Subcutaneous adipose tissue (tissue), 4 donors: ENCODE measurements around the gene KCNN1. TPM values are rescaled to one million over a fixed set of nuclear protein-coding genes. Genes with fewer than 3 reads are reported as not detected.

ENCODE experiments used
- total RNA-seq, 4 donors: library from RNA; depleted of rRNA; stranded (reverse); fragments of >200 nt; gene quantifications; one replicate each; pipeline ENCODE4 v1.1.0, GENCODE V29; 2016
- TF ChIP-seq, protein P1 (sequence below): fragments of 450-650 bp; IDR thresholded peaks from one replicate; pipeline ENCODE4 v1.5.1; 2016; ENCODE audit warnings: low read depth, mild to moderate bottlenecking, control low read depth, antibody characterized with exemption, moderate library complexity

KCNN1 gene
- total RNA-seq, 4 donors from 2014 or later, result not detected

DNA sequence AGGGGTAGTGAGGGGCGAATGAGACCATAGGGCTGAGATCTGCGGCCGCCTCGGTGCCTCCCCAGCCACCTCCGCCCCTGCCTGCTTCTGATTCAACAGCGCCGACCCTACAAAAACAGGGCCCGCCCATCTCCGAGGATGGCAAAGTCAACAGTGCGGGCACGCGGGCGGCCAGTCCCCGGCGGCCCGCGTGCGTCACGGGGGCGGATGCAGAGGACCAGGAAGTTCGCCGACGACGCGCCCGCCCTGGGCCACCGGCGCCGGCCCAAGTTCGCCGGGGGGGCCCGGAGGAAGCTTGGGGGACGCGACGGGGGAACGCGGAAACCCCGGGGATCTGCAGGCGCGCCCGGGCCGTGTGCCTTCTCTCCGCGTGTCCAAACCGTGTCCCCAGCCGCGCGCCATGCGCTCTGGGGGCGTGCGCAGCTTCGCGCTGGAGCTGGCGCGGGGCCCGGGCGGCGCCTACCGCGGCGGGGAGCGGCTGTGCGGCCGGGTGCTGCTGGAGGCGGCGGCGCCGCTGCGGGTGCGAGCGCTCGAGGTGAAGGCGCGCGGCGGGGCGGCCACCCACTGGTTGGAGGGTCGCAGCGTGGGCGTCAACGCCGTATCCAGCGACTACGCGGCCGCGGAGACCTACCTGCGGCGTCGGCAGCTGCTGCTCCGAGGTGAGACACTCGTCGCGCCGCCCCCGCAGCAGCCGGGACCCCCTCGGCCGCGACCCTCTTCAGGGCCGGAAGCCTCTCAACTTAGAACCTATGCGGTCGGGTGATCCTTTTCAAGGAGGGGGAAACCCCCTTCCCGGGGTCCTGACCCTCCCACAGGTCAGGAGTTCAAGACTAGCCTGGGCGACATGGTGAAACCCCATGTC is 34.2 kb downstream of the KCNN1 start:
- TF ChIP-seq, protein P1, sequence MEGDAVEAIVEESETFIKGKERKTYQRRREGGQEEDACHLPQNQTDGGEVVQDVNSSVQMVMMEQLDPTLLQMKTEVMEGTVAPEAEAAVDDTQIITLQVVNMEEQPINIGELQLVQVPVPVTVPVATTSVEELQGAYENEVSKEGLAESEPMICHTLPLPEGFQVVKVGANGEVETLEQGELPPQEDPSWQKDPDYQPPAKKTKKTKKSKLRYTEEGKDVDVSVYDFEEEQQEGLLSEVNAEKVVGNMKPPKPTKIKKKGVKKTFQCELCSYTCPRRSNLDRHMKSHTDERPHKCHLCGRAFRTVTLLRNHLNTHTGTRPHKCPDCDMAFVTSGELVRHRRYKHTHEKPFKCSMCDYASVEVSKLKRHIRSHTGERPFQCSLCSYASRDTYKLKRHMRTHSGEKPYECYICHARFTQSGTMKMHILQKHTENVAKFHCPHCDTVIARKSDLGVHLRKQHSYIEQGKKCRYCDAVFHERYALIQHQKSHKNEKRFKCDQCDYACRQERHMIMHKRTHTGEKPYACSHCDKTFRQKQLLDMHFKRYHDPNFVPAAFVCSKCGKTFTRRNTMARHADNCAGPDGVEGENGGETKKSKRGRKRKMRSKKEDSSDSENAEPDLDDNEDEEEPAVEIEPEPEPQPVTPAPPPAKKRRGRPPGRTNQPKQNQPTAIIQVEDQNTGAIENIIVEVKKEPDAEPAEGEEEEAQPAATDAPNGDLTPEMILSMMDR, result no peak

DNA sequence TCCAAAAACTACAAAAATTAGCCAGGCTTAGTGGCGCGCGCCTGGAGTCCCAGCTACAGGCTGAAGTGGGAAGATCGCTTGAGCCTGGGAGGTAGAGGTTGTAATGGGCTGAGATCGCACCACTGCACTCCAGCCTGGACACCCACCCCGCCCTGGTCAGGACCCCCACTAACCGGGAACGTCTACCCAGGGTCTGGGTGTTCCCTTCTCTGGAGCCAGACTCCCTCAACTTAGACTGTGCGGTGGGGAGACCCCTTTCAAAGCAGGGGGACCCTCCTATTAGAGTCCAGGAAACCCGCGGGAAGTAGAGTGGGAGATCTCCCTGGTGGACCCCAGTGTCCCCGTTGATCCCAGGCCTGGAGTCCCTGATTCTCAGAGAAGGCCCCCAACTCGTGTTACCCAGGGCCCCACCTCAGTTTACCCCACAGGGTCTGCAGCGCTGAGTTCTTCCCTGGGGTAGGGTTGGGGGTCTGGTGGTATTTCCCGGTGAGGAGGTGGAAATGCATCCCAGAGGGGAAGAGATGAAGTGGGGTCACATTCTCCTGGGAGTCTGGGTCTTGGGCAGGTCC is 35.0 kb downstream of the KCNN1 start:
- TF ChIP-seq, protein P1, result no peak

DNA sequence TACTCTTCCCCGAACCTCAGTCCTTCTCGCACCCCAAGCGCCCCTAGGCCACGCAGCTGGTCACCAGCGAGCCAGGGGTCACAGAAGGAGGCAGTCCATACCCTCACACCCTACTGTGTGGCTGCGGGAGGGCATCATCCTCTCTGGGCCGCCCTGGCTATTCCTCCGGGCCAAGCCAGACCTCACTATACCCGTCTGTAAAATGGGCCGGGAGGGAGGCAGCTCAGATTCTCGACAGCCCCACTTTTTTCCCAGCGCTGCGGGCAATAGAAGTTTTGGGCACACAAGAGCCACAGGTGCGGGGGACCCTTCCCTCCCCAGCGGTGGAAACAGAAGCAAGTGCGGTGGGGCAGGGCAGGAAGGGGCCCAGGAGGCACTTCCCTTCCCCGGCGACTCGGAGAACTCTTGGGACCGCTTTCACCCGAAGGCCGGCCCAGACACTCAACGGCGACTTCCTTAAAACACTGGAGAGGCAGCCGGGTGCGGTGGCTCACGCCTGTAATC is 35.5 kb downstream of the KCNN1 start:
- TF ChIP-seq, protein P1, result no peak

DNA sequence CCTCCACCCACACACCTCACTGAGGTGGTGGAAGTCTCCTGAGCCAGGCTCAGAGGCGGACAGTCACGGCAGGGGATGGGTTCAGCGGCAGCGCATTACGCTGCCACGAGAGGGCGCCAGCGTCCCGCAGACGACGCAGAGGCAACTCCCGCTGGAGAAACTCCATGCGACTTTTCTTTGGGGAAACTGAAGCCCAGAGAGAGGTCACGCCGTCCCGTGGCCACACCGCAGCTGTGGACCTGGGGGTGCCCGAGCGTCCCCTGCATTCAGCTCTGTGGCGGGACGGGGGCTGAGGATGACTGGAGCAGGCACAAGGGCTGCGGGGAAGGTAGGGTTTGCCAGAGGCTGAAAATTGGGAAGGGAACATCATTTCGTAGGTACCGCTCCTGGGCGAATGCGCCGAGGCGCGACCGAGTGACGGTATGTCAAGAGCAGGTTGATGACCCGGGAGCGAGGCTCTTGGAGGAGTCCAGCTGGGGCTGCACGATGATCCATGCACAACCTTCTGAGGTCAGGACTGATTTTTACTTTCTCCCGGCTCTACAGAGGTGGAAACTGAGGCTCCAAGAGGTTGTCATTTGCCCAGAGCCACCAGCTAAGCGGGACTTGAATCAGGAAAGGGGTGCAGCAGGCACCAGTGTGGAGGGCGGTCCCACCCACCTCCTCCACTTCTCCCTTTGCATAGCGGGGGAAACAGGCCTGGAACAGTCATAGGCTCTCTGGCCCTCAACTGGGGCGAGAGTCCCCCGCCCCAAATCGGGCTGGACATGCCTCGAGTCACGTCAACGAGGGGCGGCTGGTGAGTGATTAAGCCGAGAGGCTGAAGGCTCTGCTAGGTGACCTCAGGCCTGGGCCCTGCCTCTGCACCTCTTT is 40.4 kb downstream of the KCNN1 start:
- TF ChIP-seq, protein P1, result no peak

DNA sequence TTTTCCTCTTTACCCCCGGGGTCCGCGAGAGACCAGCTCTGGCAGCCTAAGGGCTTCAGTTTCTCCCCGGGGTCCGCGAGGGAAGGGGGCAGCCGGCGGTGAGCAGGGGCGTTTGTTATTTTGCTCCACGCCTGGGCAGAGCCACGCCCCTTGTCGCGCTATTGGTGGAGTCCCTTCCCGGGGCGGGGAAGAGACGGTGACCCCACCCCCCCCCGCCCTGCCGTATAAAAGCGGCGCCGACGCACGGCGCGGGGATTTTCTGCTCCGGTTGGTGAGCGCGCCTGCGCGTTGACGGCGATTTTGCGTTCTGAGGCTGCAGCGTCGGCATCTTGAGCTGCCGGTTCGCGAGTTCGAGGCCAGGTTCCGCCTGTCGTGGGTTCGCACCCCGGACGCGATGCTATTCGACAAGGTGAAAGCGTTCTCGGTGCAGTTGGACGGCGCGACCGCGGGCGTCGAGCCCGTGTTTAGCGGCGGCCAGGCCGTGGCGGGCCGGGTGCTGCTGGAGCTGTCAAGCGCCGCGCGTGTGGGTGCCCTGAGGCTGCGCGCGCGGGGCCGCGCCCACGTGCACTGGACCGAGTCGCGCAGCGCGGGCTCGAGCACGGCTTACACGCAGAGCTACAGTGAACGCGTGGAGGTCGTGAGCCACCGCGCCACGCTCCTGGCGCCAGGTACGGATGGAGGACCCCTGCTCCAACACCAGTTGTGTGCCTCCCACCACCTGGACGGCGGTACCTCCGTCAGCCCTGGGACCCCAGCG is 41.2 kb downstream of the KCNN1 start, which contains the start of gene ARRDC2:
Gene ARRDC2, plus strand, starts transcription at position 254 of the 757 bp plus-strand sequence. Its CDS starts 141 bp downstream, at position 395.
- TF ChIP-seq, protein P1, result no peak

DNA sequence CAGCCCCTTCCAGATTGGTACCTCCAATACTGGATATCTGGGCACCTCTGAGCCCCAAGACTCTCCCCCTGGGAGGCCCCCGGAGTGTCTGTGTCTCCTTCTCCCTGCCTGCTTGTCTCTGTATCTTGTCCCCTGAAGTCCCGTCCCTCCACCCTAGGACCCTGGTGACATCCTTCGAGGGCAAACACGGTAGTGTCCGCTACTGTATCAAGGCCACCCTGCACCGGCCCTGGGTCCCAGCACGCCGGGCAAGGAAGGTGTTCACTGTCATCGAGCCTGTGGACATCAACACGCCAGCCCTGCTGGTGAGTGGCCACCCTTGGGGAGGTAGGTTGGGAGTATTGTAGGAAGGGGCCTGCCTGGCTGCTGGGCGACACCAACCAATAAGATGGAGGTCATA is 41.9 kb downstream of the KCNN1 start:
- TF ChIP-seq, protein P1, result no peak
